Measurements from ENCODE around the gene KCNH6. TPM values are rescaled to one million over a fixed set of nuclear protein-coding genes. Genes with fewer than 3 reads are reported as not detected.

The KCNH6 gene
- total and polyA plus RNA-seq, 2 donors from 2014 or later, result 0.57 to 4.8 TPM

GRCh38 chr17:63564562-63564961, 41.4 kb downstream of the KCNH6 start:
- H3K9ac ChIP-seq (ENCODE audit: low read length in 3 of 3), result no peak overlapping the region
- FAIRE-seq (no peak), DNase-seq (no peak)
- H3K4me3 ChIP-seq (ENCODE audit: low read length in 3 of 3), result no peak overlapping the region
- no peaks in the 10 kb centered on the region for H3K27me3 ChIP-seq (ENCODE audit: control insufficient read depth, insufficient read depth, low read length)
- TF ChIP-seq CTCF (IDR thresholded peaks at IDR 0.05; ENCODE audit: borderline replicate concordance, extremely low read depth, insufficient read depth), result no peak
- H3K4me1 ChIP-seq (ENCODE audit: control insufficient read depth in 2 of 3, insufficient read depth in 2 of 3, low read depth in 1 of 3, low read length in 3 of 3), result no peaks in the 10 kb centered on the region
- H3K36me3 ChIP-seq (ENCODE audit: control insufficient read depth in 2 of 3, insufficient read depth in 3 of 3, low read length in 3 of 3), result no peaks in the 10 kb centered on the region
- intact Hi-C loops (cut with DNase I), result no loop called here
- H3K9me3 ChIP-seq (ENCODE audit: control insufficient read depth in 2 of 3, insufficient read depth in 1 of 3, low read length in 3 of 3), result no peaks in the 10 kb centered on the region
- H3K27ac ChIP-seq (ENCODE audit: low read depth in 2 of 2, low read length in 2 of 2), result no peak overlapping the region

- no peaks in the 10 kb centered on the region for H3K36me3 ChIP-seq (ENCODE audit: control insufficient read depth in 2 of 3, insufficient read depth in 3 of 3, low read length in 3 of 3)
- no peak overlapping the region for H3K4me3 ChIP-seq (ENCODE audit: low read length in 3 of 3)
- H3K27ac ChIP-seq (ENCODE audit: low read depth in 2 of 2, low read length in 2 of 2), result no peak overlapping the region
- H3K27me3 ChIP-seq (ENCODE audit: control insufficient read depth, insufficient read depth, low read length), result no peaks in the 10 kb centered on the region
- DNase-seq (no peak), FAIRE-seq (no peak)
- H3K9ac ChIP-seq (ENCODE audit: low read length in 3 of 3), result no peak overlapping the region
- intact Hi-C loops (cut with DNase I), result no loop called here
- no peak for TF ChIP-seq CTCF (IDR thresholded peaks at IDR 0.05; ENCODE audit: borderline replicate concordance, extremely low read depth, insufficient read depth)
- no peaks in the 10 kb centered on the region for H3K9me3 ChIP-seq (ENCODE audit: control insufficient read depth in 2 of 3, insufficient read depth in 1 of 3, low read length in 3 of 3)
- H3K4me1 ChIP-seq (ENCODE audit: control insufficient read depth in 2 of 3, insufficient read depth in 2 of 3, low read depth in 1 of 3, low read length in 3 of 3), result no peaks in the 10 kb centered on the region
Measured at GRCh38 chr17:63567229-63567628, 44.1 kb downstream of the KCNH6 start.

- no peak for TF ChIP-seq CTCF (IDR thresholded peaks at IDR 0.05; ENCODE audit: borderline replicate concordance, extremely low read depth, insufficient read depth)
- no peak for FAIRE-seq
- H3K9ac ChIP-seq (ENCODE audit: low read length in 3 of 3), result no peak overlapping the region
- no peaks in the 10 kb centered on the region for H3K27me3 ChIP-seq (ENCODE audit: control insufficient read depth, insufficient read depth, low read length)
- intact Hi-C loops (cut with DNase I), result no loop called here
- no peak for DNase-seq
- H3K9me3 ChIP-seq (ENCODE audit: control insufficient read depth in 2 of 3, insufficient read depth in 1 of 3, low read length in 3 of 3), result no peaks in the 10 kb centered on the region
- no peak overlapping the region for H3K4me3 ChIP-seq (ENCODE audit: low read length in 3 of 3)
- no peaks in the 10 kb centered on the region for H3K36me3 ChIP-seq (ENCODE audit: control insufficient read depth in 2 of 3, insufficient read depth in 3 of 3, low read length in 3 of 3)
- no peak overlapping the region for H3K27ac ChIP-seq (ENCODE audit: low read depth in 2 of 2, low read length in 2 of 2)
- no peaks in the 10 kb centered on the region for H3K4me1 ChIP-seq (ENCODE audit: control insufficient read depth in 2 of 3, insufficient read depth in 2 of 3, low read depth in 1 of 3, low read length in 3 of 3)
Measured at GRCh38 chr17:63568563-63568962, 45.4 kb downstream of the KCNH6 start.

GRCh38 chr17:63571632-63572310, 48.6 kb downstream of the KCNH6 start:
- intact Hi-C loops (cut with DNase I), result no loop called here
- Histone ChIP-seq H3K4me1 (ENCODE audit: control insufficient read depth in 2 of 3, insufficient read depth in 2 of 3, low read depth in 1 of 3, low read length in 3 of 3) (no peaks in the 10 kb centered on the region), H3K27ac (ENCODE audit: low read depth in 2 of 2, low read length in 2 of 2) (no peak overlapping the region), H3K27me3 (ENCODE audit: control insufficient read depth, insufficient read depth, low read length) (no peaks in the 10 kb centered on the region), H3K36me3 (ENCODE audit: control insufficient read depth in 2 of 3, insufficient read depth in 3 of 3, low read length in 3 of 3) (no peaks in the 10 kb centered on the region), H3K4me3 (ENCODE audit: low read length in 3 of 3) (no peak overlapping the region), H3K9ac (ENCODE audit: low read length in 3 of 3) (no peak overlapping the region), H3K9me3 (ENCODE audit: control insufficient read depth in 2 of 3, insufficient read depth in 1 of 3, low read length in 3 of 3) (no peaks in the 10 kb centered on the region)
- FAIRE-seq (no peak), DNase-seq (no peak)
- TF ChIP-seq CTCF (IDR thresholded peaks at IDR 0.05; ENCODE audit: borderline replicate concordance, extremely low read depth, insufficient read depth), result no peak
